Kidney glomerular epithelial cell (primary cell): ENCODE results near the gene DCC.

Source experiments
- DNase-seq: peaks from one replicate; lab custom pipeline; 2025; lab: John Stamatoyannopoulos, UW

The DCC gene

DNA sequence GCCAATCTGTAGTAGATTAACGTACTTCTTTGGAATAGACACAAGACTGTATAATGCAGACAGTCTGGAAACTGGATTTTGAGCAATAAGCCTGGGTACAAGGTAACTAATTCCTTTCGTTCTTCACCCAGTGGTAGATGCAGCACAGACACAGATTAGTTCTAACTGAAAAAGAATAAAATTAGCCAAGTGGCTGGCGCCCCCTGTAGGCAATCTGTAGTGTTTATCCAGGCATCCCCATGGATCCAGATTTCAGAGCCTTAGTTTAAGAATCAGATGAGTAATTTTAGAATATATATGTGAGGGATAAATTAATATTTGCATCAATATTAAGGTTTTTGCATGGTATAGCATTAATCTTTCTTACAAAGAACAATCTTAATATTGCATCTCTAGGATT is 563.9 kb downstream of the DCC start:
- DNase-seq, result peak; percentile 36

DNA sequence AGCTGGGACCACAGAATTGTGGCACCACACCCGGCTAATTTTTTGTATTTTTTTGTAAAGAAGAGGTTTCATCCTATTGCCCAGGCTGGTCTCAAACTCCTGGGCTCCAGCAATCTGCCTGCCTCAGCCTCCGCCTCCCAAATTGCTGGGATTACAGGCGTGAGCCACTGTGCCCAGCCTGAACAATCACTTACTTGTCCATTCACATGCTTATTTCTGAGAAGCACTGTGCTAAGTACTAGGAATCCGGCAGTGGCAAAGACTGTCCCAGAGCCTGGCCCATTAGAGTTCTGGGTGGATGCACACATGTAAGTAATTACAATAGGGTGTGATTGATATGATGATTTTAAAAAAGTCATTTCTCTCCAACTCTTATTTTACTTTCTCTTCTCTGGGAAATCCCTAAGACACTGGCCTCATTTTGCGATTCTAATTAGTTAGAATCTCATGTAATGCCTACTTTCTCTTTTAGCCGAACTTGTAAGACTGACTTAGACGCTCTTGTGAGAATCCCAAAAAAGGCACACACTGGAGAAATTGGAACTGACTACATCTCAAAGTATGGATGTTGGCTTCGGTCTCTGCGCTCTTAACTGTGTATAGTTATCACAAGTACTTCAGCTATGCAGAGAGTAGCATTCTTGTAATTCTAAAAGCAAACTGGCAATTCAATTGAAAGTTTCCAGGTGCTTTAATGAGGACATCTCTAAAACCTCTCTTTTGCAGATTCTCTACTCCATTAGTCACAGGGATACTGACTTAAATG is 567.7 kb downstream of the DCC start:
- DNase-seq, result no peak

DNA sequence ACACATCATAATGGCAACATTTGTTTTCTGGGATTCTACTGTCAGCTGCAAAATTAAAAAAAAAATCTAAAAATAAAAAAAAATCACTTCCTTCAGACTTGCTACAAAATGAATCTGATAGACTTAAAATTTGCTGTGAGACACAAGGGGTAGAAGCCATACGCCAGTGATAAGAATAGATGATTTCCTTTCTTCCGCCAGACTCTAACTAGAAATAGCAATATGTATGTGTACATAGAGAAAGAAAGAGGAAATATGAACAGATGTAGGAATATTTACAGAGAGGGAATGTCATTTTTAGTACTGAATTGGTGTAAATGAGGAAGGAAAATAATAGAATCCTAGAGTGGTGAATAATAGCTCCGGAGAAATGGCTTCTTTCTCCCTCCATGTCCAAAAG is 574.2 kb downstream of the DCC start:
- DNase-seq, result no peak

DNA sequence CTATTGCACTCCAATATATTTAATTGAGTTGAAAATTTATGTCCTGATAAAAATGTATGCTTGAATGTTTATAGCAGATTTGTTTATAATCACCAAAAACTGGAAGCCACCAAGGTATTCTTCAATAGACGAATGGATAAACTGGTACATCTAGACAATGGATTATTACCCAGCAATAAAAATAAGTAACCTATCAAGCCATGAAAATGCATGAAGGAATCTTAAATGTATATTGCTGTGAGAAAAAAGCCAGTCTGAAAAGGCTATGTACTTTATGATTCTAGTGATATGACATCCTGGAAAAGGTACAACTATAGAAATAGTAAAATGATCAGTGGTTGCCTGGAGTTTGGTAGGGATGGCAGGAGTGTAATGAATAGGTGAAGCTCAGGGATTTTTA is 580.7 kb downstream of the DCC start:
- no peak for DNase-seq

DNA sequence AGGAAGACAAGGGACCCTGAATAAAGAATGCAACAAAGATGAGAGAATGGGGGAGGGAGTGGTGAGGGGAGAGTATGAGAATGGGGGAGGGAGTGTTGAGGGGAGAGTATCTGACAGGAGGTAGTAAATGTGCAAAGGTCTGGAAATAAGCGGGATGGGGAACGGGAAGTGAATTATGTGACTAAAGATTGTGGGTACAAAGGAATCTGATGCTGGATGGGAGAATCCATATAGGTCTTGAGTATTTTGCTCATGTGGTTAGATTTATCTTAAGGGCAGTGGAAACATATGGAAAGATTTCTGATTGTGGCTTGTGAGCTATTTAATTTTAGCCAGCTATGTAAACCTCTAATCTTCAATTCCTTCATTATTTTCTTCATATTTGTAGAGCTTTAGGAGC is 593.4 kb downstream of the DCC start:
- no peak for DNase-seq

DNA sequence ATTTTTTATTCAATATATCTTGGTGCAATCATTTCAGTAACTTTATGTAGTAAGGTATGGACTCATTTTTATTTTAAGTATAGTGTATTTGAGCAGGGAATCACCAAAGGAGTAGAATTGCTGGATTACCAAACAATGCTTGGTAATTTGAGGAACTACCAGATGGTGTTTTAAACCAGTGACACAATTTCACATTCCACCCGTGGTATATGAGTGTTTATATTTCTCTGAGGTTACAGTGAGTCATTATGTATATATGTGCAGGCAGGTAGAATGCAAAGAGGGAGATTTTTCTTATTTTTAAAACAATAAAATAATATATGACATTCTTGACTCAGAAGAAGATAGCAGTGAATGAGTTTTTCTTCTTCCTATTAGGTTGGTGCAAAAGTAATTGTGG is 596.9 kb downstream of the DCC start:
- DNase-seq, result no peak

DNA sequence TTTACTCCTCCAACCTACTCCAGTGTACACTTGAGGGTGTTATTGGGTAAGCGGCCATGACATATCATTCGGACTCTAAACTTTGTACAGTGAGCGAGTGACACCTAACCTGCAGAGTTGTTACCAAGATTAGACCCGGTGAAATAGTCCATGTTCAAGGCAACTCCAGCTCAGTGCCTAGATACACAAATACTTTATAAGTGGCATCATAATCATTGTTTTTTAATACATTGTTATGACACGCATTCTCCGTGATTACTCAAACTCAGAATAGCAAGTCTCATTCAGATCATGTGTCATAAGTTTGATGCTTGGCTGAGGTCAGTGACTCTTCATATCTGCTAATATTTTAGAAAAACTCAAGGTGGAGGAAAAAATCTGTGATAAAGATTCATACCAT is 597.8 kb downstream of the DCC start:
- no peak for DNase-seq

DNA sequence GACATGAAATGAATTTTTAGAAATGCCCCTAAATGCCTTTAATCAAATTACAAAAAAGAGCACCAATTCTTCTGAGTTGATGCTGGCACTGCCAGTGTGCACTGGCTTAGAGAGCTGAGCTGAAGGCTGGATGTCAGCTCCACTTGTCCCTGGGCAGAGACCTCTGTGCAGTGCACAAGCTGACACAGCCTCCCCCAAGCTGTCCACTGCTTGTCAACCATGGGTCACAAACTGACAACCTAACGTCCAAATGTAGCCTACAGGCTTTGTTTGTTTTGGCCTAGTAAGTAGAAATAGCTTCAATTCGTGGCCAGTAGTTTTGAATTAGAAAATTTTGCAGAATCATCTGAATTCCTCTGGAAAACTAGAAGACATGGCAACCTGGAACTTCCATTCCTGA is 605.6 kb downstream of the DCC start:
- no peak for DNase-seq

DNA sequence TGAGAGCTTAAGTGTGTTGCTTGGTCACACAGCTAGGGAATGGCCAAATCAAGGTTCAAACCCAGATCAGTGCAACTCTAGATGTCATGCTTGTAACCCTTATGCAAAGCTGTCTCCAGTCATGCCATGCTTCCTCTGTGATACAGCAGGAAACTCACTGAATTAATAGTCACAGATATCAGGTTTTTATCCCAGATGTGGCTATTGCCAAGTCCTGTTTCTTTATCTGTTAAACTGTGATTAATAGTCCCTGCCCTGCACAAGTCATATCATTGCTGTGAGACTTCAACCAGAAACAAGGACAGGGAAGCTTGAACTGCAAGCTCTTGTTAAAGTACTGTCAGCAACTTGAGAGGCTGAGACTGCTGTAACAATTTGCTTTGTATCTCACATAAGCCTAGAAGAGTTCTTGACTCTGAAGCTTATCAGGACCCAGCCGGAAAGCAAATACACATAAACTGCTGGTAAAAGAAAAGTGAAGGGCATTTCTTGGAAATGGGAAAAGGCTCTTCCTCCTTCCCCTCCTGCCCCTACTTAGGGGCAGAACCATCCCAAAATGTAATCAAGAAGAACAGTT is 609.0 kb downstream of the DCC start:
- DNase-seq, result no peak

DNA sequence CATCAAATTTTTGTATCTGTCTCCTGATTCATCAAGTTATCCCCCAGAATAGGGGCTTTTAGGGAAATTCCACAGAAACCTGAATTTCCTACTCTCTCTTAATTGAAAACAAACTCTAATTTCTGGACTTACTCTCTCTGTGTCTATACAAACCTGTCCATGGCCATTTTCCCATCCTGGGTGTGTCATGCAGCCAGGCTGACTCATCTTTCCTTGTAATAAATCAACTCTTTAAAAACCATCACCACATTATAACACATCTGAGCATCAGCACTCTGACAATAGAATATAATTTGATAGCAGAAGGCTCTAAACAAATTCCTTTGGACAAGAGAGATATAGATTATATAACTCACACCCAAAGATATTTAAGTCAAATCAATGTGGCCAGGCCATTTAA is 610.2 kb downstream of the DCC start:
- DNase-seq, result no peak

DNA sequence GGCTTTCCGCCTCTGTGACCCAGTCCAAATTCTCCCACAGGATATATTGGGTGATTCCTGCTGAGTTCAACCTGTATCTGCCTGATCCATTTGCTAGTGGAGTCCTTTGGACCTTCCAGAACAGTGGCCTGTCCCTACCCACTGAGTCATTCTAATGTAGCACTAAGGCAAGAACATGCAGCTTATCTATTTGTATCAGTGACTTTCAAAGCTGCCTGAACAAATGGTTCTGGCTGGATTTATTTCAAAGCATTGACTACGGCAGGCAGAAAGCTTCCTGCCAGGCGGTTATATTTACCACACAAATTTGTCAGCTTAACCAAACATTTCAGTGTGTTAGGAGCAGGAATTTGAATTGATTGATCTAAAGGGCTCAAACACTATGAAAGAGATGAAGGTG is 613.4 kb downstream of the DCC start:
- no peak for DNase-seq

DNA sequence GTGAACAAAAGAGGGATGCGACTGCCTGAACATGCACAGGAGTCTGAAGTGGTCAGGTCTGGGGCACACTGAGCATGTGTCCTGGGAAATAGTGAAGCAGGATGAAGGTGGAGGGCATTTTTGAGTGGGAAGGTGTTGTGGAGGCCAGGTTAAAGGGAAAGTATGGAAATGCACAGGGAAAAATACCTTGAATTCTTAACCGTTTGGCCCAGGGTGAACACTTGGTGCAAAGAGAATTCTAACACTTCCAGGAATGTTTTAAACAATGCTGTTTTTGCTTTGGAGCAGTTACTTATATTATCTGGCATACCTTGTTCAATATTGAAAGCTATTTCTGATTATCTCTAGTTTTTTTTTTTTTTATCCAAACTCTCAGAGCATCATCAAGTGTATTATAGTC is 623.5 kb downstream of the DCC start:
- DNase-seq, result no peak

DNA sequence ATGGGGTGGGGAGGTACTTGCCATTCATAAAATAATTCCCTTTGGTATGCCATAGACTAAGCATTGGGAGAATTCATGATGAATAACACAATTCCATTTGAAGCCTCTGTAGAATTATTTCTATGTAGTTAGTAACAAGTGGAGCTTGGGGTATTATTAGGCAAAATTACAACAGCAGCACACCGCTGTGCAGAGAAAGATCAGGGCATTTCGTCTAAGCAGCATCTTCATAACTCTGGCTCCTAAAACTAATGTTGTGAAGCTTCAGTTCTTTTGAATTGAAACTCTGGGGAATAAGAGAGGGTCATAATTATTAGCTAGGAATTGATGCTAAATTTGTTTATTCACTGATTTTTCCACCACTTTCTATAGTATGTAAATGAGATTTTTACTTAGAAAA is 630.7 kb downstream of the DCC start:
- no peak for DNase-seq

DNA sequence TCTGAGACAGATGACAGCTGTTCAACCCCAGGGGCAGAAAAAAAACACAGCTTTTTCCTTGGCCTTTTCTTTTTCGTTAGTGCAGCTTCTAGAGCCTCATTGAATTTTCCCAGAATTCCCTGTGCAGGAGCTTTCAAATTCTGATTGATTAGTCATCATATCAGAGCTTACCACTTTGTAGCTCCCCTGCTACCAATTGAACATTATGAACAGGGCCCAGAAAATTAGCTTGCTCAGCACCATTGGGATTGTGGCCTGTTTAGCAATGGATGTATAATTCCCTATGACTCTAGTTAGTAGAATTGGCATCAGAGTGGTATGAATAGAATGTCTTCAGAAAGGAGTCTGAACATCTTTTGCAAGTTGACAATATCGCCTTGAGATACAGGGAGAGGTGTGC is 631.1 kb downstream of the DCC start:
- DNase-seq, result no peak

DNA sequence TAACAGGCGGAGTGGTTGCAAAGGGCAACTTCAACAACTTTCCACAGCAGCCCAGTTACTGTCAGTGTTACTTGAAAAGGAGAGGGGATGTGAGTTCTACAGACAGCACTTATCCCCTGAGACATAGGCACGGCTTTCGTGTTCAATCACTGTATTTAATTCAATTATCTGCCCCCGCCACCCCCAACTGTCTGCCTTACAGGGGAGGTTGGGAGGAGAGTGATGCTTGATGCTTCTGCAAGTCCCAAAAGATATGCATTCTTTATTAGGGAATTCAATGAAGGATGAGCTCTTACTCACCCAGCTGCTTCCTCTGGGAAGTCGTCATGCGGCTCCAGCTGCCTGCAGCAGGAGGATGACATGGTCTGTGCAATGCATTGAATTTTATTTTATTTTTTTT is 639.9 kb downstream of the DCC start:
- DNase-seq, result no peak

DNA sequence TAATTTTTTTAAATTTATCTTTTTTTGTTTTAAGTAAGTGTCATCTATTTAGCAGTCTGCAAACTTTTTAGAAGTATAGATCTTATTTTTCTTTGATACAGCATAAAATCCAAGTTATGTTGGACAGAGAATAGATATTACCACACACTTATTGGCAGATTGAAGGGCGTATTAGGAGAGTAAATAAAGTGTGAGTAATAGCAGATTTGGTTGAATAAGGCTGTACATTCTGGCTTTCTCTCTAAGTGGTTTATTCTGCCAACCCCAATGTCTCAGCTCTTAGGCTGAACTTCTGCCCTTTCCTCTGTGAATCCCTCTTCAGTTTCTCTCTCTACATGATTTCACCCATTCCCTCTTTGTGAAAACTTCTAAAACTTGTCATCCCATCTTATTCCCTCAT is 651.2 kb downstream of the DCC start:
- DNase-seq, result no peak

DNA sequence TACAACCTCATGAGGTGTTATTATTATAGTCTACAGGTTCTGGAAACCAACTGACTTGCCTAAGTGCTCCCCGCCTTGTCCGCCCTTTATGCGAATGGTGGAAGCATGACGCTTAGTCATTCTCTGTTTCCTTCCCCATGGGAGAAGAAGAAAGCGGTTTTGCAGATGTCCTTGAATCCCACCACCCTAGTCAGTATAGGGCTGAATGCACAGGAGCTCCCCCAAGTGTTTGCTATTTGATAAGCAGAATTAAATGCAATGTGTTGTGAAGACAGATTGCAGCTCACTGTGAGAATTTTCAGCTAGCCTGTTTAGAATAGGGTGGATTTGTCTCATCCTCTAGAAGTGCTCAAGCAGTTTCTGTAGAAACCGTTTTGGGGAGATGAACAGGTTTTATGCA is 652.0 kb downstream of the DCC start:
- DNase-seq, result no peak

DNA sequence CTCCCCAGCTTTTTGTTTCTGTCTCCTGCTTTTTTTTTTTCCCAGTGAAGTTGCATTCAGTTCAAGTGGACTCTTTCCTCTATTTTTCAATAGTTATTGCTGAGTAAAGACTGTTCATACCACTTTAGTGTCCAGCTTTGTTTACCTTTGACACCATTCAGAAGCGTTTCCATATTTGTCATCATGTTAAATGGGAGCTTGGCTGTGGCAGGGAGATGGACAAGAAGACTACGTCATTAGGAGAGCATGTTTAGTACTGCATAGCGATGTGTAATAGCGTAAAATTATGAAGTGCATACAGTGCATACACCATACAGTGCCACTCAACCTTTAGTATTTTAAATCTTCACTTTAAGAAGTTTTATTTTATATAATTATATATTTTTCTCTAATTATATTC is 655.9 kb downstream of the DCC start:
- DNase-seq, result no peak

DNA sequence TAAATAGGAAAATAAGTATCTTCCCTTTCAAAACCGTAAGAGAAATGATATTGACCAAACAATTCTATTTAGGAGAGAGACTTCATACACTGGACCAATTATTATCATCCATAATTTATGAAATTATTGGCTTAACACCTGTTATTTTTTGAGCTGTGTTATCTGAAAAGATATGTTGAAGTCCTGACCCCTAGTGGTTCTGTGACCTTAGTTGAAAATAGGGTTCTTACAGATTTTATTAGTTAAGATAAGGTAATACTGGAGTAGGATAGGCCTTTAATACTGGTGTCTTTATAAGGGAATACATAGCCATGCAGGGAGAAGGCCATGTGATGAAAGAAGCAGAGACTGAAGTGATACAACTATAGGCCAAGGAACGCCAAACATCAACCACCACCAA is 659.6 kb downstream of the DCC start:
- DNase-seq, result no peak

DNA sequence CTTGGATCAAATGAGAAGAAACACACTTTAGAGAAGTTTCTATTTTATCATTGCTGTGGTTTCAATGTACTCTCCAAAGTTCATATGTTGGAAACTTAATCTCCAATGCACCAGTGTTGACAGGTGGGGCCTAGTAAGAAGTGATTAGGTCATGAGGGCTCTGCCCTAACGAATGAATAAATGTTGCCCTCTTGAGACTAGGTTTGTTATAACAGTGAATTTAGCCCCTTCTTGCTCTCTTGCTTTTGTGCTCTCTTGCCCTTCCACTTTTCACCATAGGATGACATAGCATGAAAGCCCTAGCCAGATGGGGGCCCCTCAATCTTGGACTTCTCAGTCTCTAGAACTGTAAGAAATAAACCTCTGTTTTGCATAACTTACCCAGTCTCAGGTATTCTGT is 664.8 kb downstream of the DCC start:
- DNase-seq, result no peak

DNA sequence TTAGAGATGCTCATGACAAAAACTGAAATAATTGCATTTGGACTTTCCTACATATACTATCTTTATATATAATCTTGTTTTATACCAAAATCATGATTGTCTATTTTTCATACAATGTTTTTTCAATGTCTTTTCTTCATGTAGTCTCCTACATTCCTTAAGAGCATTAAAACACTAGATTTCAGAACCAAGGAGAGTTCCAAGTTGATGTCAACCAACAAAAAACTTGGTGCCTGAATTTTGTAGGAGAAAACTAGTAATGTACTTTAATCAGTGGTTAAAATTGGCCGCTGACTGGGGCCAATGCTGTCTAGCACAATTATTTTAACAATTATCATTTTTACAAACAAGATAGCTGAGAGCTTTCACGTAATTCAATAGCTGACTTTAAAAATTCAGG is 678.8 kb downstream of the DCC start:
- DNase-seq, result peak; percentile 12

DNA sequence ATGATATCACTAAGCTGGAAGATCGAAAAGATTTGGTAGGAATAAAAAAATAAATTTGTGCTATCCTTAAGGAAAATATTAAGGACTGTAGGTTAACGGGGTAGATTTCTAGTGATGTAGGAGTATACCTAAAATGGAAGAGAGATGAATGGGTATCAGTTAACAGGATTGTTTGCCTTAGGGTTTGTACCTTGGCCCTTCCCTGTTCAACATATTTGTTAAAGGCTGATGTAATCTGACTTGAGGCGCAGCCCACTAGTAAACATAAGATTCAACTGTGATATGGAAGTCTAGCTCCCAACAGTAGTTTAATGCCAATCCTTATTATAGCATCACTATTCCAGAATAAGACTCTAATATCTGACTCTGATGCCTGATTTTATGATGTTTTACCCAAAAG is 685.2 kb downstream of the DCC start:
- DNase-seq, result no peak

DNA sequence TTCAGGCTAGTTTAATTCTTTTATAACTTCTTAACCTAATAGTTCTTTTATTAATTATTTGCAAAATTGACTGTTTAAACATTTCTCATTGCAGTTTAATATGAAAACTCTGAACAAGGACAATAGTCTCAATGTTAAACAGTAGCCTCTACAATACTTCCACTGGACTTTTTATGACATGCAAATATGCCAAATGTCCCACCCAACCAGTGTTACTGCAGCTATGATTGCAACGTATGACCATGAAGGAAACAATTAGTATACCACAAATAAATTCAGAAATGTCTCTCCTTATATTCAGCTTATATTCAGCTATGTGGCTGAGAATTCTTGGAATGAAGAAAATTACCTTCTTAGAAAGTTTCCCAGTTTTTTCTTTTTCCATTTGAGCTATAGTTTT is 688.6 kb downstream of the DCC start:
- DNase-seq, result no peak

DNA sequence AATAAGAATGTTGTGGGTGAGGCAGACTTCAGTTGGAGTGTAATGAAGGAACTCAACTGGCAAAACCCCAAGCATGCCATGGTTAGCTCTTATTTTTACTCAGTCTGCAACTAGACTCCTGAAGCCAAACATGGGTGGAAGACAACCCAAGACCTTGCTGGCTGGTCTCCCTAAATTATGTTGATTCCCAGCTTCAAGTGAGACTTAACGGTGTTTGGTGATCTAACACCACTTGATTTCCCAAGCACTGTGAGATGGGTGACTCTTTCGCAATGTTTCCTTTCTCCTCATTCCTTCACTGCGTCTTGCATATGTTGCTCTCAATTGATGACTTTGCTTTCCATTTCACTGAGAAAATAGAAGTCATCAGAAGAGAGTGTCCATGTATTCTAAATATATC is 693.1 kb downstream of the DCC start:
- DNase-seq, result no peak
